ENCODE data around the gene CLDN5. TPM values are rescaled to one million over a fixed set of nuclear protein-coding genes. Genes with fewer than 3 reads are reported as not detected.
"Not testable (repeated sequence)": the region's sequence is repeated elsewhere in the genome, so short reads cannot be mapped to it uniquely, and the experiment has no call there.

The CLDN5 gene
- total RNA-seq, 1 donor from 2014 or later, result 10.4 TPM

DNA sequence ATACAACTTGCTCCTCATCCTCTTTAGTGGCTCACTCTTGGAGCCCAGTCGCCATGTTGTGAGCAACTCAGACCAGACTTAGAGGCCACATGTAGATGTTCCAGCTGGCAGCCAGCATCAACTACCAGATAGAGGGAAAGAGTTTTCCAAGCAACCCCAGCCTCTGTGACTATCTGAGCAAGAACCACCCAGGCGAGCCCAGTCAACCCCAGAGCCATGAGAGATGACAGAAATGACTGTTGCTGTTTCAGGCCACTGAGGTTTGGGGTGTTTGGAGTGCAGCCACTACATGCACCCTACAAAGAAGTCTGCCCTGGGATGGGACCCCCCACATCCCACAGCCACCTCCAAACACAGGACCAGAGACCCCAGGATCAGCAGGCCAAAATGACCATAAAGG, 24.8 kb upstream of the CLDN5 start:
- no peak for DNase-seq (ENCODE audit: low spot score)
- no peak for ATAC-seq

- ATAC-seq; DNase-seq (ENCODE audit: low spot score): not testable (repeated sequence)
Observed at GRCh38 chr22:19548427-19548826, 24.2 kb upstream of the CLDN5 start.

DNA sequence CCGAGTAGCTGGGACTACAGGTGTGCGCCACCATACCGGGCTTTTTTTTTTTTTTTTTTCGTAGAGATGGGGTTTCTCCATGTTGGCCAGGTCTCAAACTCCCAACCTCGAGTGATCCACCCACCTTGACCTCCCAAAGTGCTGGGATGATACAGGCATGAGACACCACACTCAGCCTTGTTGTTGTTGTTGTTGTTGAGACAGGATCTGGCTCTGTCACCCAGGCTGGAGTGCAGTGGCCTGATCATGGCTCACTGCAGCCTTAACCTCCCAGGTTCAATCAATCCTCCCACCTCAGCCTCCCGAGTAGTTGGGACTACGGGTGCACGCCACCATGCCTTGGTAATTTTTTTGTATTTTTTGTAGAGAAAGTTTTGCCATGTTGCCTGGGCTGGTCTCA, 23.4 kb upstream of the CLDN5 start:
- ATAC-seq (no peak), DNase-seq (ENCODE audit: low spot score) (no peak)

GRCh38 chr22:19546680-19547079, 22.5 kb upstream of the CLDN5 start:
- ATAC-seq, result no peak
- no peak for DNase-seq (ENCODE audit: low spot score)

- DNase-seq (ENCODE audit: low spot score), result no peak
- no peak for ATAC-seq
Observed at GRCh38 chr22:19545935-19546207, 21.7 kb upstream of the CLDN5 start.

DNA sequence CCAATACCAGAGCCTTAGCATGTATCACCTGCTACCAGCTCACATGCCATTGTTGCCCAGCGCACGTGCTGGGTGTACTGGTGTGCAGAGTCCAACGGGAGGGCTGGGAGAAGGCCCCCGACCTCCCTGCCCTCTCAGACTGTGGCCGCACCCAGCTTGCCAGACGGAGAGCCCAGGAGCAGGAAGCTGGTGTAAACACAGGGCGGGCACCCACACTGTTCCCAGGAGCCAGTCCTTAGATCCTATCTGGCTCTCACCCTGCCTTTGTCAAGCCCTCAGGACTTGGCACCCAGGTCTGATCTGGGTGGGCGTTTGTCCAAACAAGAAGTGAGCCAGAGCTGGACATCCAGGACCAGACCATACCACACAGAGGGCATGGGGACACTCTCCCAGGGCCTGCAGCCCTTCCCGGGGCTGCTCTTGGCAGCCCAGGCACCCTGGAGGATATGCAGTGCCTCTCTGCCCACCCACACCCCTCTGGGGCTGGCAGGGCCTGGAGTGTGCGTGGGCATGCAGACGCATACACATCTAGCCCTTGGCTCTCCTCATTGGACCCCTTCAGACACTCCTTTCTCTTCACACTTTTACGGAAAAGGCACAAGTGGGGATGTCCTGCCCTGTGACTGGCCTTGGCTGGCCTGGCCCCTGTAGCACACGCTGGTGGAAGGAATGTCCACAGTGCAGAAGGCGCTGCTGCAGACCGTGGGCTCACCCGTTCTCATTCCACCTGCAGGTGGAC, 19.9 kb upstream of the CLDN5 start:
- peak; percentile 92 for DNase-seq (ENCODE audit: low spot score)
- ATAC-seq, result peak; percentile 90

DNA sequence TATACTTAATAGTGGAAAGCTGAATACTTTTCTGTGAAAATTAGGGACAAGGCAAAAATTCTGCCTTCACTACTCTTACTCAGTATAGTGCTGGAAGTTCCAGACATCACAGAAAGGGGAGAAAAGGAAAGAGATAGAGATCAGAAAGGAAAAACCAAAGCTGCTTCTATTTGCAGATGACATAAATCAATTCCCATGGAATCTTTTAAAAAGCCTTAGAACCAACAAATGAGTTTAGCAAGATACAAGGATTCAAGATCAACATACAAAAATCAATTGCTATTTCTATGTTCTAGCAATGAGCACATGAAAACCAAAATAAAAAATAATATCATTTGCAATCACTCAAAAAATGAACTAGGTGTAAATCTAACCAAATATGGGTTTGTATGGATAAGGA, 16.2 kb upstream of the CLDN5 start:
- ATAC-seq, result no peak
- DNase-seq (ENCODE audit: low spot score), result no peak

- DNase-seq (ENCODE audit: low spot score) (no peak), ATAC-seq (no peak)
Observed at GRCh38 chr22:19537941-19538488, 13.8 kb upstream of the CLDN5 start.

DNA sequence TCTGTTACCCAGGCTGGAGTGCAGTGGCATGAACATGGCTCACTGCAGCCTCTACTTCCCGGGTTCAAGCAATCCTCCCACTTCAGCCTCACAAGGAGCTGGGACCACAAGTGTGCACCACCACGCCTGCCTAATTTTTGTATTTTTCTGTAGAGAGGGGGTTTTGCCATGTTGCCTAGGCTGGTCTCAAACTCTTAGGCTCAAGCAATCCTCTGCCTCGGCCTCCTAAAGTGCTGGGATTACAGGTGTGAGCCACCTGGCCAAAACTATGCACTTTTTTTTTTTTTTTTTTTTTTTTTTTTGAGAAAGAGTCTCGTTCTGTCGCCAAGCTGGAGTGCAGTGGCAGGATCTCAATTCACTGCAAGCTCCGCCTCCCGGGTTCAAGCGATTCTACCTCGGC, 12.4 kb upstream of the CLDN5 start:
- DNase-seq (ENCODE audit: low spot score), result no peak
- no peak for ATAC-seq

- ATAC-seq, result no peak
- no peak for DNase-seq (ENCODE audit: low spot score)
Observed at GRCh38 chr22:19535001-19535400, 10.8 kb upstream of the CLDN5 start.

DNA sequence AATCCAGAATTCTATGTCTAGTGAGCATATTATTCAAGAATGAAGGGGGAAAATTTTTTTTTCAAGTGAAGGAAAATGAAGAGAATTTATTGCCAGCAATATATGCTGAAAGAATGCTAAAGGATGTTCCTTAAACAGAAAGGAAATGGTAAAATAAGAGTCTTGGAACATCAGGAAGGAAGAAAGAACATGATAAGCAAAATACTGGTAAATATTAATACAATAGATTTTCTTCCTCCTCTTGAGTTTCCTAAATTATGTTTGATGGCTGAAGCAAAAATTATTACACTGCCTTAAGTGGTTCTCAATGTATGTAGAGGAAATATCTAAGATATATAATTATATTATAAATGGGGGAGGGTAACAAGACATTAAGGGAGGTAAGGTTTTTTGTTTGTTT, 9.6 kb upstream of the CLDN5 start:
- ATAC-seq (no peak), DNase-seq (ENCODE audit: low spot score) (no peak)

DNA sequence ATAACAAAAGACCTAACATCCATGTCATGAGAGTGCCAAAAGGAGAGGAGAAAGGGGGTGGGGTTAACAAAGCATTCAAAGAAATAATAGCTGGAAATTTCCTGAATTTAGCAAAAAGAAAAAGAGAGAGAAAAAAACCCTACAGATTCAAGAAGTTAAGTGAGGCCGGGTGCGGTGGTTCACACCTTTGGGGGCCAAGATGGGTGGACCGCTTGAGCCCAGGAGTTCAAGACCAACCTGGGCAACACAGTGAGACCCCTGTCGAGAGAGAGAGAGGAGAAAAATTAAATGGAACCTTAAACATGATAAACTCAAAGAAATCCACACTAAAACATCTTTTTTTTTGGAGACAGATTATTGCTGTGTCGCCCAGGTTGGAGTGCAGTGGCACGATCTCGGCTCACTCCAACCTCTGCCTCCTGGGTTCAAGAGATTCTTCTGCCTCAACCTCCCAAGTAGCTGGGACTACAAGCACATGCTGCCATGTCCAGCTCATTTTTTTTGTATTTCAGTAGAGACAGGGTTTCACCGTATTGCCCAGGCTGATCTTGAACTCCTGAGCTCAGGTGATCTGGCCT, 8.9 kb upstream of the CLDN5 start:
- ATAC-seq (no peak), DNase-seq (ENCODE audit: low spot score) (no peak)

DNA sequence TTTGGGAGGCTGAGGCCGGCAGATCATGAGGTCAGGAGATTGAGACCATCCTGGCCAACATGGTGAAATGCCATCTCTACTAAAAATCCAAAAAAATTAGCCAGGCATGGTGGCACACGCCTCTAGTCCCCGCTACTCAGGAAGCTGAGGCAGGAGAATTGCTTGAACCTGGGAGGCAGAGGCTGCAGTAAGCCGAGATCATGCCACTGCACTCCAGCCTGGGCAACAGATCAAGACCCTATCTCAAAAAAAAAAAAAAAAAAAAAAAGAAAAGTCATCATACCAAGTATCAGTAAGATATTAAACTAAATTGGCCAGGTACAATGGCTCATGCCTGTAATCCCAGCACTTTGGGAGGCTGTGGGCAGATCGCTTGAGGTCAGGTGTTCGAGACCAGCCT, 7.1 kb upstream of the CLDN5 start:
- not testable (repeated sequence) for DNase-seq (ENCODE audit: low spot score)

DNA sequence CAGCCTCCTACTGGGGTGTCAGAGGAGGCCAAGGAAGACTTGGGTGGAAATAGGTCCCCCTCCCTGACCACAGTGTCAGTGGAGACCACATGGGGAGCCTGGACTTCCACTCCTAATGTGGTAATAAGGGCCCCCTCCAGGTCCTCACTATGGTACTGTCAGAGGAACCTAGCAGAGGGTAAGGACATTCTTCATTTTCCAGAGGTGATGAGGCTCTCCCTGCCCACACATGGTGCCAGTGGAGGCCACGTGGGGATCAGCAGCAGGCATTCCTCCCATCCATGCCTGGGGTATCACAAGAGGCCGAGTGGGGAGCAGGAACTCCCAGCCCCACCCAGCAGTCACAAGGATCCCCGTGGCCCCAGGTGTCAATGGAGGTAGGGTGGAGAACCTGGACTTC, 6.5 kb upstream of the CLDN5 start:
- no peak for ATAC-seq
- peak; percentile 30 for DNase-seq (ENCODE audit: low spot score)

More for the DNA sequence above, 7.1 kb upstream of the CLDN5 start:
- ATAC-seq, result not testable (repeated sequence)

GRCh38 chr22:19529811-19530210, 5.6 kb upstream of the CLDN5 start:
- ATAC-seq, result no peak
- DNase-seq (ENCODE audit: low spot score), result no peak

GRCh38 chr22:19527861-19528417, 3.7 kb upstream of the CLDN5 start:
- DNase-seq (ENCODE audit: low spot score) (no peak), ATAC-seq (no peak)

- ATAC-seq (peak; percentile 38), DNase-seq (ENCODE audit: low spot score) (no peak)
Observed at GRCh38 chr22:19527321-19527721, 3.1 kb upstream of the CLDN5 start.

DNA sequence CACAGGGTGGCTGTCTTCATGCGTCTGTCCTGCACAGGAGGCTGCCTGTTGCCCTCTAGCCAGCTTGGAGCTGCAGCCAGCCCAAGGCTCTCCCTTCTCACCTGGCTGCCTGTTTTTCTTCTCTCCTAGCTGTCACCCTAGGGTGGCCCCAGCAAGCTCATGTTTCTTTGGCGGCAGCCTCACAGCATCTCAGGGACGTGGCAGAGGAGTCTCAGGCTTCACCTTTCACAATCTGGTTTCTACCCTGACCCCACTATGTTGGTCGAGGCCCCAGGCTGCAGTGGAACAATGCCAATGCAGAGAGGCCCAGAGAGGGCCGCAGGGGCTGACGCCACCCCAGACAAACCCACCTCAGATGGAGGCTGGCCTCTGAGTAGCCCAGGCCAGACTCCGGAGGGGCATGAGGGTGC, 2.5 kb upstream of the CLDN5 start:
- DNase-seq (ENCODE audit: low spot score), result no peak
- no peak for ATAC-seq

- ATAC-seq, result no peak
- no peak for DNase-seq (ENCODE audit: low spot score)
Observed at GRCh38 chr22:19526076-19526701, 2.0 kb upstream of the CLDN5 start.

DNA sequence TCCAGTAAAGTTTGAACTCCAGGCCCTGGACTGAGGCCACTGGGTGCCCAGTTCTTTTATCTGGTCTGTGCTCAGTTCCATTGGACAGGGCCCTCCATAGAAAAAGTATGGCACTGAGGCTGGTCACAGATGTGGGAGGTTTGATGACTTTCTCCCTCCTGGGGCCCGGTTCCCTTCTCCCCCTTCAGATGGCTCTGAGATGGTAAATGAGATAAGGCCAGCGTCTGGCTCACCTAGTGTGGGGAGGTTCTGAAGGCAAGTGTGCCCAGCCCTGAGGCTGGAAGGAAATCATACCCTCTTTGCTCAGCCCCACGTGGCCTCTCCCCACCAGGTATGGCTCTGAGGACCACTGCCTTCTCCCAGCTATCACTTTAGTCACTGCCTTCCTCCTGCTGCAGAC, 1.5 kb upstream of the CLDN5 start:
- no peak for DNase-seq (ENCODE audit: low spot score)
- no peak for ATAC-seq

GRCh38 chr22:19525116-19525660, 978 bp upstream of the CLDN5 start:
- DNase-seq (ENCODE audit: low spot score), result no peak
- ATAC-seq, result peak; percentile 6

Data from left lobe of liver (tissue), 2 donors.